HL-60 (cell line): ENCODE results near the gene PLEKHJ1.

ENCODE experiments used
- DNase-seq, 2 experiments: peaks; one replicate each; pipeline ENCODE4 v3.0.0-alpha.2; 2010 to 2020; ENCODE audit warnings: low read depth in 1 of 2, low spot score in 1 of 2
- H3K27ac ChIP-seq: fragments of 250-450 bp; sonication (Bioruptor Pico); replicated peaks from 2 replicates; pipeline ENCODE4 v1.5.1; 2020; ENCODE audit warnings: mild to moderate bottlenecking, moderate library complexity
- H3K27me3 ChIP-seq: fragments of 250-450 bp; sonication (Bioruptor Pico); 2 replicates; pipeline ENCODE4 v1.5.1; 2021; ENCODE audit warnings: mild to moderate bottlenecking, moderate library complexity; ENCODE audit not compliant: insufficient read depth, poor library complexity, severe bottlenecking
- H3K4me3 ChIP-seq: replicated peaks from 2 replicates; pipeline ENCODE4 v1.5.1; 2011; ENCODE audit warnings: mild to moderate bottlenecking, control low read depth, low read length; ENCODE audit not compliant: insufficient read depth
- GABPA ChIP-seq: IDR thresholded peaks from 2 replicates; pipeline ENCODE4 v1.6.1; 2012; ENCODE audit warnings: low read depth
- POLR2AphosphoS5 ChIP-seq: IDR thresholded peaks from 2 replicates; pipeline ENCODE4 v1.6.1; 2012; ENCODE audit warnings: low read depth
- SPI1 ChIP-seq: IDR thresholded peaks from 2 replicates; pipeline ENCODE4 v1.6.1; 2012; ENCODE audit warnings: low read depth, mild to moderate bottlenecking, borderline replicate concordance
- TF ChIP-seq, protein P1 (sequence below): IDR thresholded peaks from 2 replicates; pipeline ENCODE4 v1.6.1; 2012; ENCODE audit warnings: low read depth; ENCODE audit not compliant: insufficient replicate concordance
- TF ChIP-seq, protein P2 (sequence below): IDR thresholded peaks from one replicate; pipeline ENCODE4 v1.5.1; 2011; ENCODE audit warnings: low read length, control low read depth, inconsistent platforms; ENCODE audit not compliant: insufficient read depth

The PLEKHJ1 gene

DNA sequence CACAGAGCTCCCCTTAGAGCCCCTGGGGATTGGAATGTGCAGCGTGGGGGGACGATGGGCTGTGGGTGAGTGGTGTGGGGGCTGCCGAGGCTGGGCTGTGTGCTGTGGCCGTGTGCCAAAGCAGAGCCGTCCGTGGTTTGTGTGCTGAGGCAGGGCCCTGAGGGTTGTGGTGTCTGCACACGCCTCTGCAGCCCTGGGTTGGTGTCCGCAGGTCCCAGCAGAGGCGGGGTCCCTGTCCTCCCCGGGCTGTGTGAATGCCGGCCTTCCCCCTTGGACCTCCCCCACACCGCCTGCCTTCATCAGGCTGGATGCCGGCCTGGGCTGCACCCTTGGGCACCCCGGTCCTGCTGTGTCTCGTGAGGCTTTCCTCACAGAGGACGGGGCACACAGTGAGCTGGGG is 46.2 kb downstream of the PLEKHJ1 start:
- DNase-seq: no peak
- Histone ChIP-seq H3K27me3 (no peaks in the 10 kb centered on the region), H3K27ac (no peak overlapping the region), H3K4me3 (no peak overlapping the region)
- TF ChIP-seq, protein P1, sequence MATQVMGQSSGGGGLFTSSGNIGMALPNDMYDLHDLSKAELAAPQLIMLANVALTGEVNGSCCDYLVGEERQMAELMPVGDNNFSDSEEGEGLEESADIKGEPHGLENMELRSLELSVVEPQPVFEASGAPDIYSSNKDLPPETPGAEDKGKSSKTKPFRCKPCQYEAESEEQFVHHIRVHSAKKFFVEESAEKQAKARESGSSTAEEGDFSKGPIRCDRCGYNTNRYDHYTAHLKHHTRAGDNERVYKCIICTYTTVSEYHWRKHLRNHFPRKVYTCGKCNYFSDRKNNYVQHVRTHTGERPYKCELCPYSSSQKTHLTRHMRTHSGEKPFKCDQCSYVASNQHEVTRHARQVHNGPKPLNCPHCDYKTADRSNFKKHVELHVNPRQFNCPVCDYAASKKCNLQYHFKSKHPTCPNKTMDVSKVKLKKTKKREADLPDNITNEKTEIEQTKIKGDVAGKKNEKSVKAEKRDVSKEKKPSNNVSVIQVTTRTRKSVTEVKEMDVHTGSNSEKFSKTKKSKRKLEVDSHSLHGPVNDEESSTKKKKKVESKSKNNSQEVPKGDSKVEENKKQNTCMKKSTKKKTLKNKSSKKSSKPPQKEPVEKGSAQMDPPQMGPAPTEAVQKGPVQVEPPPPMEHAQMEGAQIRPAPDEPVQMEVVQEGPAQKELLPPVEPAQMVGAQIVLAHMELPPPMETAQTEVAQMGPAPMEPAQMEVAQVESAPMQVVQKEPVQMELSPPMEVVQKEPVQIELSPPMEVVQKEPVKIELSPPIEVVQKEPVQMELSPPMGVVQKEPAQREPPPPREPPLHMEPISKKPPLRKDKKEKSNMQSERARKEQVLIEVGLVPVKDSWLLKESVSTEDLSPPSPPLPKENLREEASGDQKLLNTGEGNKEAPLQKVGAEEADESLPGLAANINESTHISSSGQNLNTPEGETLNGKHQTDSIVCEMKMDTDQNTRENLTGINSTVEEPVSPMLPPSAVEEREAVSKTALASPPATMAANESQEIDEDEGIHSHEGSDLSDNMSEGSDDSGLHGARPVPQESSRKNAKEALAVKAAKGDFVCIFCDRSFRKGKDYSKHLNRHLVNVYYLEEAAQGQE: no peak
- TF ChIP-seq, protein P2, sequence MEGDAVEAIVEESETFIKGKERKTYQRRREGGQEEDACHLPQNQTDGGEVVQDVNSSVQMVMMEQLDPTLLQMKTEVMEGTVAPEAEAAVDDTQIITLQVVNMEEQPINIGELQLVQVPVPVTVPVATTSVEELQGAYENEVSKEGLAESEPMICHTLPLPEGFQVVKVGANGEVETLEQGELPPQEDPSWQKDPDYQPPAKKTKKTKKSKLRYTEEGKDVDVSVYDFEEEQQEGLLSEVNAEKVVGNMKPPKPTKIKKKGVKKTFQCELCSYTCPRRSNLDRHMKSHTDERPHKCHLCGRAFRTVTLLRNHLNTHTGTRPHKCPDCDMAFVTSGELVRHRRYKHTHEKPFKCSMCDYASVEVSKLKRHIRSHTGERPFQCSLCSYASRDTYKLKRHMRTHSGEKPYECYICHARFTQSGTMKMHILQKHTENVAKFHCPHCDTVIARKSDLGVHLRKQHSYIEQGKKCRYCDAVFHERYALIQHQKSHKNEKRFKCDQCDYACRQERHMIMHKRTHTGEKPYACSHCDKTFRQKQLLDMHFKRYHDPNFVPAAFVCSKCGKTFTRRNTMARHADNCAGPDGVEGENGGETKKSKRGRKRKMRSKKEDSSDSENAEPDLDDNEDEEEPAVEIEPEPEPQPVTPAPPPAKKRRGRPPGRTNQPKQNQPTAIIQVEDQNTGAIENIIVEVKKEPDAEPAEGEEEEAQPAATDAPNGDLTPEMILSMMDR: no peak

DNA sequence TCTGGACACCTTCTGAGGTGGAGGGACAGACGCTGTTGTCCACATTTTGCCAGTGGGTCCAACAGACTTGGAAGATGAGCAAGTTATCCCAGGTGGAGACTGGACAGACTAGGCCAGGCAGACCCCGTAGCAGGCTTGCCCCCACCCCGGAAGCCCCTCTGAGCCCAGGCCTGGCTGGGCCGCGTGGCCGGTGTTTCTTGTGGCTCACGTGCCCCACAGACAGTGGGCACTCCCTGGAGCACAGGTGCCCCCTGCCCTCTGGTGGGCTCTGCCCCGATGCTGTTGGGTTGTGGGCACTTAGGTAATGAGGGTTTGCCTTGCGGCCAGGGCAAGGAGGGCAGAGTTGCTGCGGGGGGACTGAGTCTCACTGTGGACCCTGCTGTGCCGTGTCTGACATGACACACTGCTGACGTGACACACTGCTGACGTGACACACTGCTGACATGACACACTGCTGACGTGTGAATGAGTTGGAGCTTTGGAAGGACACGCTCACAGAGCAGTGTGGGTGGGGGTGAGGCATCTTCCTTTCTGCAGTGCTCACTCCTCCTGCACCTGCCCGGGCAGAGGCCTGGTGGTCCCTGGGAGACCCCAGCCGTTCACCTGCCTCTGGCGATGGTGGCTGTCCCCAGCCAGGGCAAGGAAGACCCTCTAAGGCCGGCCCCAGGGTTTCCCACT is 47.3 kb downstream of the PLEKHJ1 start:
- no peak for DNase-seq
- H3K27me3 ChIP-seq: no peaks in the 10 kb centered on the region
- TF ChIP-seq POLR2AphosphoS5: 0 out of 2 replicates have a peak, but pooled peaks have one; percentile 10
- TF ChIP-seq, protein P2: no peak
- H3K4me3 ChIP-seq: no peak overlapping the region
- no peak overlapping the region for H3K27ac ChIP-seq

DNA sequence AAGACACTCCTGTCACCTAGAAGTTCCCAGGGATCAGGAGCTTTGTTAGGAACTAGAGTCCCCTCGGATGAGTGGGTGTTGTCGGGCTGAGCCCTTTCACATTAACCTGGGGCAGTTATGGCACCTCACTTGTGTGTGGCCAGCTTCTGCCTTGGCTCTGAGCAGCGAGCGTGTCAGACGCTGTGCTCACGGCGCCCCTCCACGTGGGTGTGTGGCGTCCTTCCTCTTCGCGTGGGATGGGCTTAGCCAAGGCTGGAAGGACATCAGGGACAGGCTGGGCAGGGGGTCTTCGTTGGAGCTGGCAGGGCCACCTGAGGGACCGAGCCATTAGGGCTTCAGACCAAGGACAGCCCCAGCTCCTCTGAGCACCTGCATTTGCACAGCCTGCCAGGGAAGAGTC is 49.0 kb downstream of the PLEKHJ1 start:
- DNase-seq: no peak
- H3K4me3 ChIP-seq: no peak overlapping the region
- H3K27me3 ChIP-seq: no peaks in the 10 kb centered on the region
- peak overlapping the region; percentile 29; the same call in 1 of the 2 replicates for H3K27ac ChIP-seq
- TF ChIP-seq SPI1: no peak
- TF ChIP-seq, protein P1: no peak
- no peak for TF ChIP-seq GABPA
- TF ChIP-seq, protein P2: no peak
- no peak for TF ChIP-seq POLR2AphosphoS5

DNA sequence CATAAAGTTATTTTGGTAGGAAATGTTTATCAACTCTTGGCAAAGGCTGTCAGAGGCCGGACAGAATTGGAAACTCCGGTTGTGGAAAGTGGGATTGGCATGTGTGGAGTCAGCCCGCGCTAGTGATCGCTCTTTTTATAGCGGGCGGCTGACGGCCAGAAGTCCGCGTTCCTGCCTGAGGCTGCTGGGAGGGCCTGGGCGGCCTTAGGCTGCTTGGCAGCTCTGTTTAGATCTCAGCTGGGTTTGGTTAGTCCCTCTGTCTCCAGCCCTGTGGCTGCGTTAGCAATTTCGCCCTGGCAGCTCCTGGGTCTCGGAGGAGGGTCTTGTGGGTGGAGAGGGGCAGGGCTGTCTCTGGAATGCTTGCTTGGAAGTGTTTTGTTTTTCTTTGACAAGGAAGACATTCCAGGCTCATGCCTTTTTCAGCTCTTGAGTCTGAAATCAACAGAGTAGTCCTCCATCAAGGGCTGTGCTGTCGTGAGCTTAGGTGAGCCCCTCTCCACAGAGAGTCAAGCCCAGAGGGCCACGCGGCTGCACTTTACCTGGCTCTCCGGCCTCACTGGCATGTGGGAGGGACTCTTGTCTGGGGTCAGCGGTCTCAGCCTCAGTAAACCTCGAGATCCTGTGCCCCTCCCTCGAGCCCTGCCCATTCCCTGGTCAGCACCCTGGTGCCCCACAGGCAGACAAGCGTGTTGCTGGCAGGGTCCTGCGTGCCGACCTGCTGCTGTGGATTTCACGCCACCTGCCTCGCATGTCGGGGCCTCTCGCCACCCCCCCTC is 49.9 kb downstream of the PLEKHJ1 start:
- Histone ChIP-seq H3K4me3 (no peak overlapping the region), H3K27me3 (no peaks in the 10 kb centered on the region), H3K27ac (no peak overlapping the region)
- TF ChIP-seq GABPA (no peak), SPI1 (no peak)
- TF ChIP-seq, protein P2: no peak
- no peak for DNase-seq
